GM18505 (cell line): ENCODE data around the gene TAS2R13.

Source experiments
- ATAC-seq: cut with Tn5 transposase; IDR thresholded peaks from one replicate; pipeline ENCODE4 v1.9.1; 2021; ENCODE audit not compliant: unreplicated experiment
- POLR2A ChIP-seq: IDR thresholded peaks from 4 replicates; pipeline ENCODE4 v1.6.1; 2011; ENCODE audit warnings: borderline replicate concordance; ENCODE audit not compliant: insufficient read depth, insufficient read length; ENCODE audit errors: extremely low read depth

The TAS2R13 gene

DNA sequence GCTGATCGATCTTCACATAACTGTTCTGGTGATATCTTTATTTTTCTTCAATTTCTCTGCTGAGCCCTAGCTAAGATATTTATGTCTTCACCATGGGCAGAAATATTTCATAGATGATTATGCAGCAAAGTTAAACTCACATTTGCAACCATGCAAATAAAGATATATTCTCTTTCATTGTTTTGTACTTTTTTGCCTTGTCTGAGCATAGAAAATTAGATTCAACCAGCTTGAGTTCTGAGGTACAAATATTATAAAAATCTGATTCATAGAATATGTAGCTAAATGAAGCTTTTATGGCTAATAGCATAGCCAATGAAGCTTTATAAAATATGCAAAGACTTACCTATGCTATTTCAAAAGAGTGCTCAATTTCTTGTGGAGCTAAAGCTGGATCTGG lies at the start of gene TAS2R13:
TAS2R13 (minus strand) TSS at position 101 of the 400 bp plus-strand sequence. CDS start 264 bp downstream, outside the sequence.
- TF ChIP-seq POLR2A: no peak
- no peak for ATAC-seq

DNA sequence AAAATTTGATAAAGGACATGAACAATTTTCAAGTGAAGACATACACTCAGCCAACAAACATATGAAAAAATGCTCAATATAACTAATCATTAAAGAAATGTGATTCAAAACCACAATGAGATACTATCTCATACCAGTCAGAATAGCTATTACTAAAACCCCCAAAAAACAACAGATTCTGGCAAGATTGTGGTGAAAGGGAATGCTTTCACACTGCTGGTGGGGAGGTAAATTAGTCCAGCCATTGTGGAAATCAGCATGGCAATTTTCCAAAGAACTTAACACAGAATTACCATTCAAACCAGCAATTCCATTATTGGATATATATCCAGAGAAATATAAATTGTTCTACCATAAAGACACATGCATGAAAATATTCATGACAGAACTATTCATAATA lies 48.4 kb upstream of the TAS2R13 start:
- no peak for ATAC-seq
- no peak for TF ChIP-seq POLR2A

GRCh38 chr12:10956085-10956484 lies 46.7 kb upstream of the TAS2R13 start:
- no peak for TF ChIP-seq POLR2A

GRCh38 chr12:10952645-10953044 lies 43.3 kb upstream of the TAS2R13 start:
- TF ChIP-seq POLR2A: no peak
- no peak for ATAC-seq

More at GRCh38 chr12:10956085-10956484, 46.7 kb upstream of the TAS2R13 start:
- ATAC-seq: no peak

GRCh38 chr12:10943167-10943566 lies 33.8 kb upstream of the TAS2R13 start:
- TF ChIP-seq POLR2A: no peak
- no peak for ATAC-seq

GRCh38 chr12:10941916-10942607 lies 32.7 kb upstream of the TAS2R13 start:
- TF ChIP-seq POLR2A: no peak
- no peak for ATAC-seq

- ATAC-seq: no peak
- no peak for TF ChIP-seq POLR2A
Measured at GRCh38 chr12:10941369-10941768, 32.0 kb upstream of the TAS2R13 start.

- no peak for TF ChIP-seq POLR2A
- ATAC-seq: no peak
Measured at GRCh38 chr12:10940389-10940788, 31.0 kb upstream of the TAS2R13 start.

- ATAC-seq: no peak
- no peak for TF ChIP-seq POLR2A
Measured at GRCh38 chr12:10939163-10939562, 29.8 kb upstream of the TAS2R13 start, which contains the start of gene TAS2R14. TAS2R14 (minus strand) TSS chr12:10939263; CDS start chr12:10939207, 56 bp downstream.

- no peak for ATAC-seq
- no peak for TF ChIP-seq POLR2A
Measured at GRCh38 chr12:10936506-10936905, 27.1 kb upstream of the TAS2R13 start.

- ATAC-seq: no peak
- no peak for TF ChIP-seq POLR2A
Measured at GRCh38 chr12:10928746-10929286, 19.5 kb upstream of the TAS2R13 start, which contains the start of gene PRH2. PRH2 (plus strand) TSS chr12:10929236; CDS start chr12:10929274, 38 bp downstream.

DNA sequence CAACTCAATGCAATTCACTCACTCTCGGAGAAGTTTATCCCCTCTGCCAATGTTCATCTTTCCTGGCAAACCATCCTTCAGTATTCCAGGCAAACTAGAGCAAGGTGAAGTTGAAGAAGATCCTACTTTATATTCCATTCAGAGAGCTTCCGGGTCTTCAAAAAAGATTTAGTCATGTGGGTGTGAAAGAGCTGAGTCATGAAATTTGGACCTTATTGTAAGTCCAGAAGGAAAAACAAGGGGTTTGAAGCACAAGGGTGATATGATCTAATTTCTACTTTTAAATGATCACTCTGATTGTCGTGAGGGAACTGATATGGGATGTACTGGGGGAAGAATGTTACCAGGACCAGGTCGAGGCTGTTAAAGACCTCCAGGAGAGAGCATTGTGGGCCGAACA lies 16.9 kb upstream of the TAS2R13 start:
- no peak for TF ChIP-seq POLR2A
- ATAC-seq: no peak

- ATAC-seq: no peak
Measured at GRCh38 chr12:10919809-10920208, 10.4 kb upstream of the TAS2R13 start.

DNA sequence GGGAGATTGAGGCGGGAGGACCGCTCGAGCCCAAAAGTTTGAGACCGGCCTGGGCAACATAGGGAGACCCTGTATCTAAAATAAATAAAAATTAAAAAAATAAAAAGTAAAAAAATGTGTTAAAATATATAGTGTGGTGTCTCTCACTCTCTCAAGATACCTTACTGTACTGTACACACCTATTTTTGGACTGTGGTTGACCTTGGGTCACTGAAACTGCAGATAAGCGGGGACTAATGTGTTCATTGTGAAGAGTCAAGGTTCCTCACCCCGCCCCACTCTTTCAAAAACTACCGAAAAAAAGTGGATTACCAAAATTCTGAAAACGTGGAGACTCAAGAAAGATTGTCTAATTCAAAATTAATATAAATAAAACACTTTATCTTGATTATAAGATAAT lies 1.0 kb upstream of the TAS2R13 start:
- ATAC-seq: no peak
- TF ChIP-seq POLR2A: no peak

More at GRCh38 chr12:10919809-10920208, 10.4 kb upstream of the TAS2R13 start:
- TF ChIP-seq POLR2A: no peak
